Chondrocyte (in vitro differentiated cells): ENCODE results near the gene TASP1. TPM values are rescaled to one million over a fixed set of nuclear protein-coding genes. Genes with fewer than 3 reads are reported as not detected.

ENCODE experiments used
- DNase-seq: peaks from one replicate; pipeline ENCODE4 v3.0.0; 2021; ENCODE audit warnings: mixed read lengths, low spot score
- H3K27ac Mint-ChIP-seq: one replicate; pipeline ENCODE4 v1.8.0; 2021; ENCODE audit warnings: mild to moderate bottlenecking, moderate library complexity, mixed read lengths; ENCODE audit not compliant: unreplicated experiment
- H3K27me3 Mint-ChIP-seq: 2 replicates; pipeline ENCODE4 v1.8.0; 2021; ENCODE audit warnings: low read depth, mixed read lengths
- H3K36me3 Mint-ChIP-seq: 2 replicates; pipeline ENCODE4 v1.8.0; 2021; ENCODE audit warnings: low read depth, mixed read lengths
- H3K4me1 Mint-ChIP-seq: 2 replicates; pipeline ENCODE4 v1.8.0; 2021; ENCODE audit warnings: low read depth, mild to moderate bottlenecking, mixed read lengths
- H3K4me3 Mint-ChIP-seq: one replicate; pipeline ENCODE4 v1.8.0; 2021; ENCODE audit warnings: mild to moderate bottlenecking, moderate library complexity, mixed read lengths; ENCODE audit not compliant: unreplicated experiment
- H3K9me3 Mint-ChIP-seq: 2 replicates; pipeline ENCODE4 v1.8.0; 2021; ENCODE audit warnings: low read depth, mixed read lengths
- total RNA-seq: library from RNA; stranded (reverse); gene quantifications from 3 replicates; pipeline ENCODE4 v1.2.1, GENCODE V29; 2021
- TF ChIP-seq, protein P1 (sequence below): fragments of 200-600 bp; sonication (generic); IDR thresholded peaks from 2 replicates; pipeline ENCODE4 v1.5.0; 2021; ENCODE audit warnings: antibody characterized with exemption, mild to moderate bottlenecking, moderate library complexity

The TASP1 gene
- total RNA-seq, 1 donor from 2014 or later: 9.0 TPM

DNA sequence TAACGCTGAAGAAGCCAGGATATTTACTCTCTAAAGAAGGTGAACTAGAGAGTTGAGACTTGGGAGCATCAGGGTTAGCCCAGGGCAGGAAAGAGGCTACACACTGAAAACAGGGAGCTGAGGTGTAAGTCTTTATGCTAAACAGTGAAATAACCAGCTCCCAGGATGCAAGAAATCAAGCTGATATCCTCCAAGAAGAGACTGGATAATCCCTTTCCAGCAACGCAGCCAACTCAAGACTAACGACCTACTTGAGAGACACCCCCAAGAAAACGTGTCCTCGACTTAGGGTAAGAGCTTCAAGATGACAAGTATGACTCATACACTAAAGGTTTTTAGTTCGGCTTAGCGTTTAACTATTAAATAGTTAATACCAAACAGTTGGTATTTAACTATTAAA lies 202.2 kb downstream of the TASP1 start:
- H3K4me3 Mint-ChIP-seq: no peak overlapping the region
- H3K4me1 Mint-ChIP-seq: no peaks in the 10 kb centered on the region
- DNase-seq: no peak

DNA sequence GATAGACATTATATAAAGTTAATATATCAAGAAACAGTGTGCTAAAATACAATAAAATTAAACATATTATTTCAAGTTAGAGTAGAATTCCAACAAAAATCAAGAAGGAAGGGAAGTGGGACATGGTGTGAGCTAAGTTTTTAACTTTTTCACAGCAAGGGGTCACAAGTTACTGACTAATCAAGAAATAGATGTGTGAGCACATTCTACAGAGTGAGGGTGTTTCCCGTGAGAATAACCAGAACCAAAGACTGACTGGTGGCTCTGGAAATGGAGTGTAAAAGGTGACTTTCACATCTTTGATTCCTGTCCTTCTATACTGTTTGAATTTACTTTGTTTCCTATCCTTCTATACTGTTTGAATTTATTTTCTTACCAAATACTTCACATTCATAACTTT lies 206.6 kb downstream of the TASP1 start:
- Mint-ChIP-seq H3K9me3 (no peaks in the 10 kb centered on the region), H3K4me3 (no peak overlapping the region), H3K27me3 (no peaks in the 10 kb centered on the region), H3K4me1 (no peaks in the 10 kb centered on the region), H3K27ac (no peak overlapping the region), H3K36me3 (peaks cover 8% of the 10 kb centered on the region)
- TF ChIP-seq, protein P1, sequence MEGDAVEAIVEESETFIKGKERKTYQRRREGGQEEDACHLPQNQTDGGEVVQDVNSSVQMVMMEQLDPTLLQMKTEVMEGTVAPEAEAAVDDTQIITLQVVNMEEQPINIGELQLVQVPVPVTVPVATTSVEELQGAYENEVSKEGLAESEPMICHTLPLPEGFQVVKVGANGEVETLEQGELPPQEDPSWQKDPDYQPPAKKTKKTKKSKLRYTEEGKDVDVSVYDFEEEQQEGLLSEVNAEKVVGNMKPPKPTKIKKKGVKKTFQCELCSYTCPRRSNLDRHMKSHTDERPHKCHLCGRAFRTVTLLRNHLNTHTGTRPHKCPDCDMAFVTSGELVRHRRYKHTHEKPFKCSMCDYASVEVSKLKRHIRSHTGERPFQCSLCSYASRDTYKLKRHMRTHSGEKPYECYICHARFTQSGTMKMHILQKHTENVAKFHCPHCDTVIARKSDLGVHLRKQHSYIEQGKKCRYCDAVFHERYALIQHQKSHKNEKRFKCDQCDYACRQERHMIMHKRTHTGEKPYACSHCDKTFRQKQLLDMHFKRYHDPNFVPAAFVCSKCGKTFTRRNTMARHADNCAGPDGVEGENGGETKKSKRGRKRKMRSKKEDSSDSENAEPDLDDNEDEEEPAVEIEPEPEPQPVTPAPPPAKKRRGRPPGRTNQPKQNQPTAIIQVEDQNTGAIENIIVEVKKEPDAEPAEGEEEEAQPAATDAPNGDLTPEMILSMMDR: no peak
- DNase-seq: no peak

More for the DNA sequence above, 202.2 kb downstream of the TASP1 start:
- H3K27ac Mint-ChIP-seq: no peak overlapping the region
- peaks cover 18% of the 10 kb centered on the region for H3K9me3 Mint-ChIP-seq
- no peaks in the 10 kb centered on the region for H3K27me3 Mint-ChIP-seq
- TF ChIP-seq, protein P1: no peak
- peaks cover 11% of the 10 kb centered on the region for H3K36me3 Mint-ChIP-seq

DNA sequence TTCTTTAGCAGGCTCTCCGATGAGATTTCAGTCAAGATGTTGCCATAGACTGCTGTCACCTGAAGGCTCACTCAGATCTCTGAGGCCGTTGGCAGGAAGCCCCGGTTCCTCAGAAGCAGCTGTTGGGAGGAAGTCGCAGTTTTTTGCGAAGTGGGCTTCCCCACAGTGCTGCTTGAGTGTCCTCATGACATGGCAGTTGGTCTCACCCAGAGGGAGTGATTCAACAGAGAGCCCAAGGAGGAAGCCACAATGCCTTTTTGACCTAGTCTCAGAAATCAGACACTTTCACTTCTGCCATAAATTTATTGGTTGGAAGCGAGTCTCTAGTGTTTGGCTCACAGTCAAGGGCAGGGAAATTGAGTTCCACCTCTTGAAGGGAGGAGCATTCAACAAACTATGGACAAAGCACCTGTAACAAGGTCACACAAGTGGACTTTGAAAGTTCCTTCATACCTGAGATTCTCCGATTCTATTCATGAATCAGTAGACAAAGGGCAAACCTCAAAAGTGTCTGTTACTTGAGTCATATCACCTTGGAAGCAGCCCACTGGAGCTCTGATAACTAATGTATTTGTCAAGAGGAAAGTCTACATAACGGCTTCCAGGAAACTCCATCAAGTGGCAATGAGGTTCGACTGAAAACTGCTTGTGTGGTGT lies 208.3 kb downstream of the TASP1 start:
- Mint-ChIP-seq H3K4me3 (no peak overlapping the region), H3K36me3 (peaks cover 8% of the 10 kb centered on the region), H3K27me3 (no peaks in the 10 kb centered on the region), H3K4me1 (peaks cover 6% of the 10 kb centered on the region), H3K9me3 (no peaks in the 10 kb centered on the region), H3K27ac (no peak overlapping the region)
- no peak for DNase-seq
- TF ChIP-seq, protein P1: no peak

DNA sequence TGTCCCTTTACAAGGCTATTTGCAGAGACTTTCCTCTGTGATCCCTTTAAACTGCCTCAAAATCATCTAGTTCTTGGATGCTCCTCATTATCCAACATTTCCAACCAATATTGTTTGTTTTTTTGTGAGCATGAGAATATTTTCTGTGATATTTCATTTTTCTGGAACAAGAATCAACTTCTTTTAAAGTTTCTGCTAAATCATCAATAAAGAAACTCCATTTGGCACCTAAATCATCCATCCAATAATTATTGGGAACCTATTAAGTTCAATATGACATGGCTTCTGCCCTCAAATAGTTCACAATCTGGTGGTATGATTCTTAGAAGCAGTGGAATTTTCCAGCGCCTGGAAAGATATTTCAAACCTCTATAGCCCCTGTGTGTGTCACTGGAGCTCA lies 210.0 kb downstream of the TASP1 start:
- H3K27ac Mint-ChIP-seq: no peak overlapping the region
- H3K9me3 Mint-ChIP-seq: no peaks in the 10 kb centered on the region
- no peak overlapping the region for H3K4me3 Mint-ChIP-seq
- no peak for DNase-seq
- peaks cover 15% of the 10 kb centered on the region for H3K4me1 Mint-ChIP-seq
- peaks cover 8% of the 10 kb centered on the region for H3K36me3 Mint-ChIP-seq
- H3K27me3 Mint-ChIP-seq: no peaks in the 10 kb centered on the region
- TF ChIP-seq, protein P1: no peak

- Mint-ChIP-seq H3K27ac (no peak overlapping the region), H3K4me3 (no peak overlapping the region), H3K36me3 (peaks cover 8% of the 10 kb centered on the region), H3K9me3 (no peaks in the 10 kb centered on the region), H3K27me3 (no peaks in the 10 kb centered on the region), H3K4me1 (peaks cover 15% of the 10 kb centered on the region)
- no peak for DNase-seq
- TF ChIP-seq, protein P1: no peak
These were observed 211.9 kb downstream of the TASP1 start for GRCh38 chr20:13426870-13427269.
